GM23248 (cell line): ENCODE data around the gene CDC20.

ENCODE experiments used
- EZH2 ChIP-seq: fragments of 200-600 bp; sonication (generic); IDR thresholded peaks from 2 replicates; pipeline ENCODE4 v1.6.1; 2018; ENCODE audit warnings: antibody characterized with exemption, mild to moderate bottlenecking; ENCODE audit not compliant: insufficient read depth, poor library complexity, severe bottlenecking
- EZH2phosphoT487 ChIP-seq: fragments of 200-600 bp; sonication (generic); IDR thresholded peaks from 2 replicates; pipeline ENCODE4 v1.6.1; 2018; ENCODE audit warnings: antibody characterized with exemption, moderate library complexity, mild to moderate bottlenecking, low read depth; ENCODE audit not compliant: insufficient read depth

GRCh38 chr1:43396059-43396458, 37.3 kb downstream of the CDC20 start:
- TF ChIP-seq EZH2: no peak
- no peak for TF ChIP-seq EZH2phosphoT487
